ENCODE measurements around the gene TNFRSF1B.

Gene TNFRSF1B

GRCh38 chr1:12180315-12180714 is 13.5 kb downstream of the TNFRSF1B start:
- H3K27me3 ChIP-seq (ENCODE audit: control insufficient read depth, low read length), result peaks cover 70% of the 10 kb centered on the region
- H3K4me1 ChIP-seq (ENCODE audit: control insufficient read depth, low read length), result peaks cover 27% of the 10 kb centered on the region
- no peak overlapping the region for H3K27ac ChIP-seq (ENCODE audit: low read depth, low read length)
- H3K79me2 ChIP-seq (ENCODE audit: control insufficient read depth, low read length), result no peaks in the 10 kb centered on the region
- H3K4me3 ChIP-seq (ENCODE audit: low read length), result no peak overlapping the region
- TF ChIP-seq, protein P1, sequence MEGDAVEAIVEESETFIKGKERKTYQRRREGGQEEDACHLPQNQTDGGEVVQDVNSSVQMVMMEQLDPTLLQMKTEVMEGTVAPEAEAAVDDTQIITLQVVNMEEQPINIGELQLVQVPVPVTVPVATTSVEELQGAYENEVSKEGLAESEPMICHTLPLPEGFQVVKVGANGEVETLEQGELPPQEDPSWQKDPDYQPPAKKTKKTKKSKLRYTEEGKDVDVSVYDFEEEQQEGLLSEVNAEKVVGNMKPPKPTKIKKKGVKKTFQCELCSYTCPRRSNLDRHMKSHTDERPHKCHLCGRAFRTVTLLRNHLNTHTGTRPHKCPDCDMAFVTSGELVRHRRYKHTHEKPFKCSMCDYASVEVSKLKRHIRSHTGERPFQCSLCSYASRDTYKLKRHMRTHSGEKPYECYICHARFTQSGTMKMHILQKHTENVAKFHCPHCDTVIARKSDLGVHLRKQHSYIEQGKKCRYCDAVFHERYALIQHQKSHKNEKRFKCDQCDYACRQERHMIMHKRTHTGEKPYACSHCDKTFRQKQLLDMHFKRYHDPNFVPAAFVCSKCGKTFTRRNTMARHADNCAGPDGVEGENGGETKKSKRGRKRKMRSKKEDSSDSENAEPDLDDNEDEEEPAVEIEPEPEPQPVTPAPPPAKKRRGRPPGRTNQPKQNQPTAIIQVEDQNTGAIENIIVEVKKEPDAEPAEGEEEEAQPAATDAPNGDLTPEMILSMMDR (IDR thresholded peaks at IDR 0.05; ENCODE audit: low read depth, low read length, poor library complexity, severe bottlenecking), result no peak
- no peak for TF ChIP-seq EZH2phosphoT487 (IDR thresholded peaks at IDR 0.05; ENCODE audit: borderline replicate concordance, low read length)
- no peak overlapping the region for H3K4me2 ChIP-seq (ENCODE audit: low read length)
- H4K20me1 ChIP-seq (ENCODE audit: control insufficient read depth, insufficient read depth, low read depth, low read length), result no peaks in the 10 kb centered on the region
- H3F3A ChIP-seq (ENCODE audit: control insufficient read depth, insufficient read depth), result no peaks in the 10 kb centered on the region
- H3K36me3 ChIP-seq (ENCODE audit: control insufficient read depth, low read length), result no peaks in the 10 kb centered on the region
- H3K9me3 ChIP-seq (ENCODE audit: control insufficient read depth, insufficient read depth, low read length), result no peaks in the 10 kb centered on the region
- H3K9me2 ChIP-seq (replicated peaks; ENCODE audit: control insufficient read depth, low read length), result no peaks in the 10 kb centered on the region

DNA sequence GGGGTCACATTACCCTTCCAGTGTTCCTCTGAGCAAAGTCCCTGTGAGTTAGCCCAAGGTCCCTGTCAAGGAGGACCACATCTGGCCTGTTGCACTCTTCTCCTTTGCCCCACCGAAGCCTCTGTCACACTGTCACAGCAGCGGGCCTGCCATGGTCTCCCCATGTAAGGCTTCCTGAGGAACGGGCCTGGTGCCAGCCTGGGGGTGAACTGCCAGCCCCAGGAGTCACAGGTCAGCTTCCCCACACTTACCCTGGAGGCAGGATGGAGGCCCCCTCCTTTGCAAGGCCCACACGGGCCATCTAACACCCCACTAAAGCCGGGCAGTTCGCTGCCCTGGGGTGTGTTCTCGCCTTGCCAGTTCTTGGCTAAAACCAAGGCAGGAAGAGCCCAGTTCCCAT is 14.1 kb downstream of the TNFRSF1B start:
- Histone ChIP-seq H3K4me2 (ENCODE audit: low read length) (no peak overlapping the region), H3K36me3 (ENCODE audit: control insufficient read depth, low read length) (no peaks in the 10 kb centered on the region), H3K79me2 (ENCODE audit: control insufficient read depth, low read length) (no peaks in the 10 kb centered on the region), H3K27me3 (ENCODE audit: control insufficient read depth, low read length) (peaks cover 75% of the 10 kb centered on the region), H3K4me3 (ENCODE audit: low read length) (no peak overlapping the region), H3K9me2 (replicated peaks; ENCODE audit: control insufficient read depth, low read length) (no peaks in the 10 kb centered on the region), H3K27ac (ENCODE audit: low read depth, low read length) (no peak overlapping the region), H3K4me1 (ENCODE audit: control insufficient read depth, low read length) (peaks cover 27% of the 10 kb centered on the region), H3K9me3 (ENCODE audit: control insufficient read depth, insufficient read depth, low read length) (no peaks in the 10 kb centered on the region), H4K20me1 (ENCODE audit: control insufficient read depth, insufficient read depth, low read depth, low read length) (no peaks in the 10 kb centered on the region), H3F3A (ENCODE audit: control insufficient read depth, insufficient read depth) (no peaks in the 10 kb centered on the region)
- TF ChIP-seq EZH2phosphoT487 (IDR thresholded peaks at IDR 0.05; ENCODE audit: borderline replicate concordance, low read length), result no peak
- TF ChIP-seq, protein P1 (IDR thresholded peaks at IDR 0.05; ENCODE audit: low read depth, low read length, poor library complexity, severe bottlenecking), result no peak

DNA sequence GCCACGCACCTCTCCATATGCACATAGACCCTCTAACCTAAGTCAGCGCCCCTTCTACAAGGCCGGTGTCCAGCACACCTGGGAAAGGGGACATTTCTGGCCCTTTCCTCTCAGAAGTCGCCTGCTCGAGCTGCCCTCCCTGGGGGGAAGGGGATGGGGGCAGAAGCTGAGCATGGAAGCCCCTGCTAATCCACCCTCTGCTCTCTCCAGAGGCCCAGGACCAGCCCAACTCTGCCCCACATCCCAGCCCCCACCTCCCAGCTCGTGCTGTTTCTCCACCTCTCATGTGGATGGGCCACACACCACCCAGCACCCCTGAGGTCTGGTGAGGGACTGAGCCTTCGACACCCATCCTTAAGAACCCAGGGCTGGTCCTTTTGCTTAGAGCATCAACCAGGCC is 14.8 kb downstream of the TNFRSF1B start:
- Histone ChIP-seq H3K27ac (ENCODE audit: low read depth, low read length) (no peak overlapping the region), H3K4me1 (ENCODE audit: control insufficient read depth, low read length) (peaks cover 27% of the 10 kb centered on the region), H4K20me1 (ENCODE audit: control insufficient read depth, insufficient read depth, low read depth, low read length) (no peaks in the 10 kb centered on the region), H3K4me2 (ENCODE audit: low read length) (no peak overlapping the region), H3K4me3 (ENCODE audit: low read length) (no peak overlapping the region), H3K36me3 (ENCODE audit: control insufficient read depth, low read length) (no peaks in the 10 kb centered on the region), H3F3A (ENCODE audit: control insufficient read depth, insufficient read depth) (no peaks in the 10 kb centered on the region), H3K79me2 (ENCODE audit: control insufficient read depth, low read length) (no peaks in the 10 kb centered on the region), H3K9me2 (replicated peaks; ENCODE audit: control insufficient read depth, low read length) (no peaks in the 10 kb centered on the region), H3K9me3 (ENCODE audit: control insufficient read depth, insufficient read depth, low read length) (no peaks in the 10 kb centered on the region), H3K27me3 (ENCODE audit: control insufficient read depth, low read length) (peaks cover 75% of the 10 kb centered on the region)
- no peak for TF ChIP-seq EZH2phosphoT487 (IDR thresholded peaks at IDR 0.05; ENCODE audit: borderline replicate concordance, low read length)
- TF ChIP-seq, protein P1 (IDR thresholded peaks at IDR 0.05; ENCODE audit: low read depth, low read length, poor library complexity, severe bottlenecking), result no peak

Measured in DOHH2 (cell line).